ENCODE measurements around the gene TTC1.

GRCh38 chr5:160036884-160037283 lies 27.9 kb downstream of the TTC1 start:
- TF ChIP-seq CTCF (conservative IDR thresholded peaks at IDR 0.05) = no peak
- no peak for TF ChIP-seq ZFX (IDR thresholded peaks at IDR 0.05)

Measured in C4-2B (cell line).